Tibial nerve (tissue), 4 donors: ENCODE measurements around the gene CHRNE. TPM values are rescaled to one million over a fixed set of nuclear protein-coding genes. Genes with fewer than 3 reads are reported as not detected.

ENCODE experiments used
- DNase-seq, 2 donors: peaks; one replicate each; pipeline ENCODE4 v3.0.0-alpha.2; 2019; ENCODE audit warnings: low spot score in 2 of 2
- H3K27ac ChIP-seq, 4 donors: fragments of 200-600 bp; sonication (generic) in 3 of 4; one replicate each; pipeline ENCODE4 v1.5.1; 2017 to 2019; ENCODE audit warnings: mild to moderate bottlenecking in 1 of 4
- H3K27me3 ChIP-seq, 2 donors: fragments of 200-600 bp; sonication (generic) in 1 of 2; one replicate each; pipeline versions ENCODE4 v1.5.1 to v1.6.0; 2017 to 2019
- H3K36me3 ChIP-seq, 3 donors: fragments of 200-600 bp; sonication (generic); one replicate each; pipeline ENCODE4 v1.5.1; 2018 to 2019
- H3K4me1 ChIP-seq, 4 donors: fragments of 200-600 bp; sonication (generic) in 3 of 4; one replicate each; pipeline ENCODE4 v1.5.1; 2017 to 2019
- H3K4me3 ChIP-seq, 4 donors: fragments of 200-600 bp; sonication (generic) in 3 of 4; one replicate each; pipeline ENCODE4 v1.5.1; 2017 to 2019; ENCODE audit warnings: mild to moderate bottlenecking in 1 of 4, moderate library complexity in 1 of 4
- H3K9me3 ChIP-seq, 4 donors: fragments of 200-600 bp; sonication (generic) in 3 of 4; one replicate each; pipeline ENCODE4 v1.5.1; 2017 to 2019
- EP300 ChIP-seq, 2 donors: sonication (generic); formaldehyde crosslinking; IDR thresholded peaks; one replicate each; pipeline ENCODE4 v1.6.1; 2017; ENCODE audit warnings: antibody characterized with exemption in 2 of 2, mild to moderate bottlenecking in 1 of 2
- POLR2A ChIP-seq, 2 donors: fragments of 450-650 bp; IDR thresholded peaks; one replicate each; pipeline ENCODE4 v1.6.1; 2017; ENCODE audit warnings: antibody characterized with exemption in 2 of 2, mild to moderate bottlenecking in 2 of 2, moderate library complexity in 2 of 2
- WGBS, 2 donors: methylation state at CpG; one replicate each; pipeline ENCODE4 v1.1.5; 2018; 5-methylcytosine and 5-hydroxymethylcytosine counted together
- total RNA-seq, 4 donors: library from RNA; depleted of rRNA; stranded (reverse); fragments of >200 nt; gene quantifications; one replicate each; pipeline ENCODE4 v1.1.0, GENCODE V29; 2016
- TF ChIP-seq, protein P1 (sequence below), 5 experiments: fragments of 200-600 bp in 3 of 5; fragments of 450-650 bp in 2 of 5; sonication (generic) in 3 of 5; IDR thresholded peaks; one replicate each; pipeline ENCODE4 v1.5.1; 2016 to 2019; ENCODE audit warnings: antibody characterized with exemption in 5 of 5, mild to moderate bottlenecking in 3 of 5, moderate library complexity in 2 of 5

Gene CHRNE
- total RNA-seq, 4 donors from 2014 or later, result 0.22 to 2.5 (median 1.0) TPM

DNA sequence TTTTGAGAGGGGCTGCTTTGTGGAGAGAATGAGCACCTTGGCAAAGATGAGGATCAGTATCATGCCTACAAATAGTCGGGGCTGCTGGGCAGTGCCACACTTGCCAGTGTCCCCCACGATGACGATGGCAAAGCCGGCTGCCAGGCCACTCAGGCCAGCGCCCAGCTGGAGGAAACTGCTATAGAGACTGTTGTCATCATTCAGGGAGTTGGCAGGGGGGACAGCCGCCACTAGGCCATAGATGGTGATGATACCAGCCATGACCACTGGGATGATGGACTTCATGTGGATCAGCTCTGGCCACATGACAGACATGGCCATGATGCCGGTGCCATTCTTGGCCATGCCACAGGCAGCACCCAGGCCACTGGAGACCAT lies 46.0 kb downstream of the CHRNE start:
- Histone ChIP-seq H3K27me3 (no peaks in the 10 kb centered on the region), H3K36me3 (no peaks in the 10 kb centered on the region), H3K27ac (peak overlapping the region in 3 of 4 donors; percentile 76 to 91 (median 86)), H3K4me3 (no peak overlapping the region), H3K4me1 (peaks cover 0 to 76% (median 41%) of the 10 kb centered on the region in 4 donors), H3K9me3 (no peaks in the 10 kb centered on the region)
- TF ChIP-seq, protein P1, sequence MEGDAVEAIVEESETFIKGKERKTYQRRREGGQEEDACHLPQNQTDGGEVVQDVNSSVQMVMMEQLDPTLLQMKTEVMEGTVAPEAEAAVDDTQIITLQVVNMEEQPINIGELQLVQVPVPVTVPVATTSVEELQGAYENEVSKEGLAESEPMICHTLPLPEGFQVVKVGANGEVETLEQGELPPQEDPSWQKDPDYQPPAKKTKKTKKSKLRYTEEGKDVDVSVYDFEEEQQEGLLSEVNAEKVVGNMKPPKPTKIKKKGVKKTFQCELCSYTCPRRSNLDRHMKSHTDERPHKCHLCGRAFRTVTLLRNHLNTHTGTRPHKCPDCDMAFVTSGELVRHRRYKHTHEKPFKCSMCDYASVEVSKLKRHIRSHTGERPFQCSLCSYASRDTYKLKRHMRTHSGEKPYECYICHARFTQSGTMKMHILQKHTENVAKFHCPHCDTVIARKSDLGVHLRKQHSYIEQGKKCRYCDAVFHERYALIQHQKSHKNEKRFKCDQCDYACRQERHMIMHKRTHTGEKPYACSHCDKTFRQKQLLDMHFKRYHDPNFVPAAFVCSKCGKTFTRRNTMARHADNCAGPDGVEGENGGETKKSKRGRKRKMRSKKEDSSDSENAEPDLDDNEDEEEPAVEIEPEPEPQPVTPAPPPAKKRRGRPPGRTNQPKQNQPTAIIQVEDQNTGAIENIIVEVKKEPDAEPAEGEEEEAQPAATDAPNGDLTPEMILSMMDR (IDR thresholded peaks at IDR 0.05), result peak in 1 of 5 experiments; percentile 17
- TF ChIP-seq POLR2A (IDR thresholded peaks at IDR 0.05), result no peak
- no peak for DNase-seq
- WGBS, 2 donors, result 86 to 90% methylated on average over 6 to 7 of the region's 7 CpGs

DNA sequence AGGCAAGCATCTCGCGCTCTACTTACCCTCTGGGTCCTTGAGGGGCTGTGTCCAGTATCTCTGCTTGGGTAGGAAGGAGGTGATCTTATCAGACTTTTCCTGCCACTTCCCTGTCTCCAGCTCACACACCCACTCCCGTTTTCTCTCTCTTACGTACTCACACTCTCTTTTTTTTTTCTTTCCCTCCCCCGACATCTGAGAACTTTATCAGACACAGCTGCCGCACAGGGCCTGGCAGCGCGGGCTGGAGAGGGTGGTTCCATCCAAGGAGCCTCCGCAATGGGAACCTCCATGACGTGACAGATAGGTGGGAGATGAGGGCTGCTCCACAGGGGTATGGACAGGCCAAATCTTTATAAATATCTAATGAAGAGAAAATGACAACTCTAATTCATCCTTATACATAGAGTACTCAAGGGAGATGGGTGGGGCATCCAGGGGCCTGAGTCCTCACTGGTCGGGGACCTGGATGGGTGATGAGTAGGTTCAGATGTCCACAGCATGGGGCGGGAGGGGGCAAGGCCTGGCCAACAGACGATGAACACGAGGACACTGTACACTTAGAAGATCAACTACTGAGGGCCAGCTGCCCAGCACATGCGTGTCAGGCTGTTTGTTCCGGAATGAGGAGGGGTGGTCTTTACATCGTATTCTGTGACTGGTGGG lies 46.5 kb downstream of the CHRNE start:
- no peak for TF ChIP-seq POLR2A (IDR thresholded peaks at IDR 0.05)
- Histone ChIP-seq H3K4me1 (peaks cover 0 to 74% (median 38%) of the 10 kb centered on the region in 4 donors), H3K36me3 (no peaks in the 10 kb centered on the region), H3K27ac (peak overlapping the region in 3 of 4 donors; percentile 76 to 91 (median 86)), H3K9me3 (no peaks in the 10 kb centered on the region), H3K4me3 (no peak overlapping the region), H3K27me3 (no peaks in the 10 kb centered on the region)
- DNase-seq, result no peak
- 79 to 81% methylated on average over 17 of the region's 17 CpGs for WGBS, 2 donors

DNA sequence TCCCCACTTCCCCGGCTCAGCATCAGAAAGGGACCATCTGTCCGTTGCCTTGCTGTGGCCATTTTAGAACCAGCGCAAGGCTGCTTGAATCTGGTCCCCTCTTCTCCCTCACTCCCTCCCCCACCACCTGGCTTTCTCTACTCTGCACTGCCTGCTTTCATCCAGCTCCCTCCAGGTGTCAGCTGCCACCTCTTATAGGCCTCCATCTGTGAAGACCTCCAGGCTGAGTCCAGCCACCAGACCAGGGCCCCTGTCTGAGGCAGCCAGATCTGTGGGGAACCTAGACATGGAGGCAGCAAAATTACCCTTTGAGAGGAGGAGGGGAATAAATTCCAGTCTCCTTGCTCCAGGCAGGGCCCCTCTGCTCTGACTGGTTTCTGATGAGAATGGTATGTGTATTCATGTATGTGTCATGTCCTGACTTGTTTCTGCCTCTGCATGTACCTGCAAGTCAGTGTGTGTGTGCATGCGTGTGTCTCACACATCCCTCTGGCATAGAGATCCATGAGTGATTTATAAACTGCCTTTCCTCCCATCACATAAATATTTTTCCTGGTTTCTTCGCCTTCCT lies 48.7 kb downstream of the CHRNE start:
- peak overlapping the region in 1 of 4 donors; percentile 5 for H3K27ac ChIP-seq
- H3K36me3 ChIP-seq, result no peaks in the 10 kb centered on the region
- WGBS, 2 donors, result 89 to 92% methylated on average over 5 of the region's 5 CpGs
- H3K4me1 ChIP-seq, result peaks cover 0 to 75% (median 29%) of the 10 kb centered on the region in 4 donors
- H3K27me3 ChIP-seq, result no peaks in the 10 kb centered on the region
- TF ChIP-seq POLR2A (IDR thresholded peaks at IDR 0.05), result no peak
- TF ChIP-seq, protein P1 (IDR thresholded peaks at IDR 0.05), result no peak
- no peak for TF ChIP-seq EP300 (IDR thresholded peaks at IDR 0.05)
- H3K9me3 ChIP-seq, result no peaks in the 10 kb centered on the region
- no peak for DNase-seq
- H3K4me3 ChIP-seq, result no peak overlapping the region

DNA sequence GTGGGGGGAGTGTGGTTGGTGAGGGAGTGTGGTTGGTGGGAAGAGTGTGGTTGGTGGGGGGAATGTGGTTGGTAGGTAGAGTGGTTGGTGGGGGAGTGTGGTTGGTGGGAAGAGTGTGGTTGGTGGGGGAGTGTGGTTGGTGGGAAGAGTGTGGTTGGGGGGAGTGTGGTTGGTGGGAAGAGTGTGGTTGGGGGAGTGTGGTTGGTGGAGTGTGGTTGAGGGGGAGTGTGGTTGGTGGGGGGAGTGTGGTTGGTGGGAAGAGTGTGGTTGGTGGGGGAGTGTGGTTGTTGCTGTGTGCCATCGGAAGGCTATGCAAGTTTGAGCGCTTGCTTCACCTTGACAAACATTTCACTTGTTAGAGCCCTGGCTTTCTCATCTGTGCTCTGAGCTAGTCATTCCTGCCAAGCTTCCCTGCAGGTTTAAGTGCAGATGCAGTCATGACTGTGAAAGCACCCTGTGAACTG lies 49.7 kb downstream of the CHRNE start:
- TF ChIP-seq EP300 (IDR thresholded peaks at IDR 0.05) (no peak), POLR2A (IDR thresholded peaks at IDR 0.05) (no peak)
- TF ChIP-seq, protein P1 (IDR thresholded peaks at IDR 0.05), result no peak
- DNase-seq, result no peak
- Histone ChIP-seq H3K9me3 (no peaks in the 10 kb centered on the region), H3K4me3 (no peak overlapping the region), H3K36me3 (no peaks in the 10 kb centered on the region), H3K27ac (peak overlapping the region in 1 of 4 donors; percentile 5), H3K27me3 (no peaks in the 10 kb centered on the region), H3K4me1 (peaks cover 0 to 75% (median 24%) of the 10 kb centered on the region in 4 donors)
- 88 to 93% methylated on average over 2 of the region's 2 CpGs for WGBS, 2 donors

DNA sequence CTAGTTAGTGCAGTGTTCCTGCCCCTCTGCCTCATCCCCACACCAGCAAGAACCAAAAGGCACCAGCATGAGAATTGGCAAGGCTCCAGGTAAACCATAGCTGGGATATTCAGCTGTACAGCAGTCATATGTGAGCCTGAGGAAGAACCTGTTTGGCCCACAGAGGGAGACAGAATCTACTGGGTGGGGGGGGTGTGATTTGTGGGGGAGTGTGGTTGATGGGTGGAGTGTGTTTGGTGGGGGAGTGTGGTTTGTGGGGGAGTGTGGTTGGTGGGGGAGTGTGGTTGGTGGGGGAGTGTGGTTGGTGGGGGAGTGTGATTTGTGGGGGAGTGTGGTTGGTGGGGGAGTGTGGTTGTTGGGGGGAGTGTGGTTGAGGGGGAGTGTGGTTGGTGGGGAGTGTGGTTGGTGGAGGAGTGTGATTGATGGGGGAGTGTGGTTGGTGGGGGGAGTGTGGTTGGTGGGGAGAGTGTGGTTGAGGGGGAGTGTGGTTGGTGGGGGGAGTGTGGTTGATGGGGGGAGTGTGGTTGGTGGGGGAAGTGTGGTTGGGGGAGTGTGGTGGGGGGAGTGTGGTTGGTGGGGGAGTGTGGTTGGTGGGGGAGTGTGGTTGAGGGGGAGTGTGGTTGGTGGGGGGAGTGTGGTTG lies 50.2 kb downstream of the CHRNE start:
- TF ChIP-seq POLR2A (IDR thresholded peaks at IDR 0.05), result no peak
- no peak for TF ChIP-seq EP300 (IDR thresholded peaks at IDR 0.05)
- TF ChIP-seq, protein P1 (IDR thresholded peaks at IDR 0.05), result no peak
- Histone ChIP-seq H3K4me3 (no peak overlapping the region), H3K9me3 (no peaks in the 10 kb centered on the region), H3K36me3 (no peaks in the 10 kb centered on the region), H3K4me1 (peaks cover 0 to 75% (median 18%) of the 10 kb centered on the region in 4 donors), H3K27ac (no peak overlapping the region), H3K27me3 (no peaks in the 10 kb centered on the region)
- no peak for DNase-seq
